IPS-18c (cell line): Measurements from ENCODE around the gene DHRS12.

Experiments
- H3K4me3 ChIP-seq: 2 replicates; pipeline ENCODE4 v1.7.0; 2013; ENCODE audit warnings: low read depth, mild to moderate bottlenecking, low read length, moderate library complexity; ENCODE audit not compliant: insufficient read depth
- H3K9me3 ChIP-seq: one replicate; pipeline ENCODE4 v1.6.1; 2013; ENCODE audit warnings: mild to moderate bottlenecking, low read length, moderate library complexity; ENCODE audit not compliant: control insufficient read depth, insufficient read depth

DHRS12 gene

GRCh38 chr13:51727634-51728274 is 76.2 kb downstream of the DHRS12 start:
- no peaks in the 10 kb centered on the region for H3K9me3 ChIP-seq
- H3K4me3 ChIP-seq, result no peak overlapping the region

- no peak overlapping the region for H3K4me3 ChIP-seq
- H3K9me3 ChIP-seq, result no peaks in the 10 kb centered on the region
Observed at GRCh38 chr13:51726446-51727193, 77.3 kb downstream of the DHRS12 start.

GRCh38 chr13:51724721-51725120 is 79.2 kb downstream of the DHRS12 start:
- Histone ChIP-seq H3K4me3 (no peak overlapping the region), H3K9me3 (no peaks in the 10 kb centered on the region)

GRCh38 chr13:51723529-51723928 is 80.4 kb downstream of the DHRS12 start:
- Histone ChIP-seq H3K9me3 (no peaks in the 10 kb centered on the region), H3K4me3 (no peak overlapping the region)

- Histone ChIP-seq H3K9me3 (no peaks in the 10 kb centered on the region), H3K4me3 (no peak overlapping the region)
Observed at GRCh38 chr13:51721496-51721895, 82.5 kb downstream of the DHRS12 start.

- H3K4me3 ChIP-seq, result no peak overlapping the region
- H3K9me3 ChIP-seq, result no peaks in the 10 kb centered on the region
Observed at GRCh38 chr13:51719394-51719793, 84.6 kb downstream of the DHRS12 start.
